Adipocyte (in vitro differentiated cells): ENCODE measurements around the gene AGRP.
"Not testable (repeated sequence)": the region's sequence is repeated elsewhere in the genome, so short reads cannot be mapped to it uniquely, and the experiment has no call there.

Experiments
- DNase-seq: peaks from one replicate; pipeline ENCODE4 v3.0.0-alpha.2; 2015; ENCODE audit warnings: low read depth
- H3K27me3 ChIP-seq: replicated peaks from 2 replicates; pipeline ENCODE4 v1.7.0; 2013; ENCODE audit warnings: mild to moderate bottlenecking, low read length, moderate library complexity; ENCODE audit not compliant: control insufficient read depth, insufficient read depth
- H3K36me3 ChIP-seq: 2 replicates; pipeline ENCODE4 v1.7.0; 2013; ENCODE audit warnings: low read length, mild to moderate bottlenecking, moderate library complexity; ENCODE audit not compliant: control insufficient read depth, insufficient read depth, severe bottlenecking
- H3K4me1 ChIP-seq: 2 replicates; pipeline ENCODE4 v1.7.0; 2013; ENCODE audit warnings: mild to moderate bottlenecking, low read length, moderate library complexity; ENCODE audit not compliant: control insufficient read depth, insufficient read depth
- H3K4me3 ChIP-seq: 2 replicates; pipeline ENCODE4 v1.7.0; 2013; ENCODE audit warnings: mild to moderate bottlenecking, low read length, moderate library complexity
- H3K9ac ChIP-seq: 2 replicates; pipeline ENCODE4 v1.7.0; 2013; ENCODE audit warnings: mild to moderate bottlenecking, low read length, moderate library complexity
- H3K9me3 ChIP-seq: 2 replicates; pipeline ENCODE4 v1.7.0; 2013; ENCODE audit warnings: mild to moderate bottlenecking, low read length, moderate library complexity; ENCODE audit not compliant: control insufficient read depth

AGRP gene

GRCh38 chr16:67518676-67519075 is 35.3 kb upstream of the AGRP start:
- no peaks in the 10 kb centered on the region for H3K27me3 ChIP-seq
- peaks cover 11% of the 10 kb centered on the region for H3K4me1 ChIP-seq
- H3K4me3 ChIP-seq = no peak overlapping the region
- H3K9ac ChIP-seq = no peak overlapping the region
- H3K36me3 ChIP-seq = no peaks in the 10 kb centered on the region
- H3K9me3 ChIP-seq = no peaks in the 10 kb centered on the region
- no peak for DNase-seq

DNA sequence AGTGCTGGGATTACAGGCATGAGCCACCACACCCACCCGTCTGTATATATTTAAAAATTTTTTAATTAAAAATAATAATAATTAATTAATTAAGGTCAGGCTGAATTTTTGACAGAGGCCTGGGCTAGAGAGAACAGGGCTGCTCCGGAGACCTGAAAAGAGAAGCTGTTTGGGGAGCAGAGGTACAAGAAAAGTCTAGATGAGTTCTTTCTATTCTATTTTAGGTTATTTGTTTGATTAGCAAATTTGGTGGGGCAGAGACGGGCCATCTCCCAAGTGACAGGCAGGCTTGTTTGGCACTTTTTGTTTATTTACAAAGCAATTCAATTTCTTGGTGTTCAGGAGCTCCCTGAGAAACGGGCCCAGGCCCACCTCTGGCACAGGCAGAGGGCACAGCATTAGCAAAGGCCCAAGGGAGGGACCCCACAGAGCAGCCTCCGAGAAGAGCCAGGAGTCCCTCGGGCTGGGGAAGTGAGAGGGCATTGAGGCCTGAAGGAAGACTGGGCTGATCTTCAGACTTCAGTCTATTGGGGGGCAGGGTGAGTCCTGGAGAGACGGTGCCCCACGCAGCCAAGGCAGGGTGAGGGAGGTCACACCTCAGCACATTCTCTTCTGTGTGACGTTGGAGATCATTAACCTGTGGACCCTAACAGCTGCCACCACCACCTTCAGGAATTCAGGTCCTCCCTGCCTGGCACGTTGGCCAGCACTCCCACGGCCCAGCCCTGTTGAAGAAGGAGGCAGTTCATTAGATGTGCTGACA is 34.5 kb upstream of the AGRP start:
- no peaks in the 10 kb centered on the region for H3K27me3 ChIP-seq
- H3K4me3 ChIP-seq = no peak overlapping the region
- H3K9me3 ChIP-seq = no peaks in the 10 kb centered on the region
- no peak overlapping the region for H3K9ac ChIP-seq
- no peaks in the 10 kb centered on the region for H3K36me3 ChIP-seq
- H3K4me1 ChIP-seq = peaks cover 11% of the 10 kb centered on the region
- DNase-seq = no peak

DNA sequence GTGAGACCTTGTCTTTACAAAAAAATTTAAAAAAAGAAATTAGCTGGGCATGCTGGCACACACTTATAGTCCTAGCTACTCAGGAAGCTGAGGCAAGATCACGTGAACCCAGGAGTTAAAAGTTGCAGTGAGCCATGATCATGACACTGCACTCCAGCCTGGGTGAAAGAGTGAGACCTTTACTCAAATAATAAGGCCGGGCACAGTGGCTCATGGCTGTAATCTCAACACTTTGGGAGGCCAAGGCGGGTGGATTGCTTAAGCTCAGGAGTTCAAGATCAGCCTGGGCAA is 33.8 kb upstream of the AGRP start:
- Histone ChIP-seq H3K9ac (no peak overlapping the region), H3K9me3 (no peaks in the 10 kb centered on the region), H3K27me3 (no peaks in the 10 kb centered on the region), H3K4me3 (no peak overlapping the region), H3K36me3 (no peaks in the 10 kb centered on the region), H3K4me1 (peaks cover 11% of the 10 kb centered on the region)
- DNase-seq = no peak

DNA sequence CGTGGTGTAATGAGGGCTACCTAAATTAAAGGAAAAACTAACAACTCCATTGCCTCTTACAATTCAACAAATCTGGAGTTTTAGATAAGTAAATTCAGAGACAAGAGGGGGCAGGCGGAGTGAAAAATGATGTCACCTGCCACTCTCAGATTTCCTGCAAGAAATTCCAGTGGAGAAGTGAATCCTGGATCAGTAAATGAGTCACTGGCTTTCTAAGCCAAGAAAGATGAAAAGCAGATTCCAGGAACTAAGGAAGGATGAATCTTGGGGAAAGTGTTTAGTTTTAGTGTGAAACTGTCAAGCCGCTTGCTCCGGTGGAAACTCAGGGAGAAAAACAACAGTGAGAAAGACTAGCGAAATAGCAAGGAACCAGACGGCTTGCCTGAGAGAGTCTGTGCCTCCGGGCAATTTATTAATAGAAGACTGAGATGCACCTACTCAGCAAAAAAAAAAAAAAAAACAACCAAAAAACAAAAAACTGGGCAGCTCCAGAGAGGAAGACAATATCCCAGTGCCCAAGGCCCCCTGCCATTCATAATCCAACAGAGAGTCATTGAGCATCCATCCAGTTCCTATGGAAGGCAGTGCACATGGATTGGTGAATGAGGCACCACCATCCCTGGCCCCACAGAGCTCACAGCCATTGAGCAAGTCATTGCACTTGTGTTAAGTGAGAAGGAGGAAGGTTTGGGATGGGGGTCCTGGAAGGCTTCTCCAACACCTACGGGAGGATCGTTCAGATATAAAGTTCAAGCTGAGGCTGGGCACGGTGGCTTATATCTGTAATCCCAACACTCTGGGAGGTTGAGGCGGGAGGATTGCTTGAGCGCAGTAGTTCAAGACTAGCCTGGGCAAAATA is 33.2 kb upstream of the AGRP start:
- no peak overlapping the region for H3K4me3 ChIP-seq
- peaks cover 7% of the 10 kb centered on the region for H3K4me1 ChIP-seq
- no peaks in the 10 kb centered on the region for H3K9me3 ChIP-seq
- no peaks in the 10 kb centered on the region for H3K36me3 ChIP-seq
- peak overlapping the region; percentile 51 for H3K9ac ChIP-seq
- peak; percentile 58 for DNase-seq
- H3K27me3 ChIP-seq = no peaks in the 10 kb centered on the region

DNA sequence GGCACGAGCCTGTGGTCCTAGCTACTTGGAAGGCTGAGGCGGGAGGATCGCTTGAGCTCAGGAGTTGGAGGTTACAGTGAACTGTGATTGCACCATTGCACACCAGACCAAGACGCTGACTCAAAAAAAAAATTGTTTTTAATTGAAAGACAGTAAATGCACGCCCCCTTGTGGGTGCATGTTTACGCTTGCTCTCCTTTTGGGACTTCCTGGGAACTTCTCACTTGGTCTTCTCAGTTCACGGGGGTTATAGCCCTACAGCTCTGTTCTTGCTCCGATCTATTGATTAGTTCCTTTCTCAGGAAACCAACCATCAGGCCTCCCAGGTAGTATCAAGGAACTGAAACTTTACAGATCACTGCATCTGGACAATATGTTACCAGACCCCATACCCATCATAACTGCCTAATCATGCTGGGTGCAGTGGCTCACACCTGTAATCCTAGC is 31.1 kb upstream of the AGRP start:
- H3K27me3 ChIP-seq = no peaks in the 10 kb centered on the region
- DNase-seq = peak; percentile 95
- no peak overlapping the region for H3K4me3 ChIP-seq
- H3K9ac ChIP-seq = no peak overlapping the region
- peaks cover 7% of the 10 kb centered on the region for H3K4me1 ChIP-seq
- no peaks in the 10 kb centered on the region for H3K36me3 ChIP-seq
- no peaks in the 10 kb centered on the region for H3K9me3 ChIP-seq

DNA sequence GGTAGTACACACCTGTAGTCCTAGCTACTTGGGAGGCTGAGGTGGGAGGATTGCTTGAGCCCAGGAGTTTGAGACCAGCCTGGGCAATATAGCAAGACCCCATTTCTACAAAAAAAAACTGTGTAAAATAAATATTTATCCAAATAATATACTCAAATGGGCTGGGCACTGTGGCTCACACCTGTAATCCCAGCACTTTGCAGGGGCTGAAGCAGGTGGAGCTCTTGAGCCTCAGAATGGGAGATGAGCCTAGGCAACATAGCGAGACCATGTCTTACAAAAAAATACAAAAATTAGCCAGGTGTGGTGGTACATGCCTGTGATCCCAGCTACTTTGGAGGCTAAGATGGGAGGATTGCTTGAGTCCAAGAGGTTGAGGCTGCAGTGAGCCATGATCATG is 30.5 kb upstream of the AGRP start:
- H3K4me1 ChIP-seq, H3K27me3 ChIP-seq, DNase-seq, H3K9me3 ChIP-seq, H3K4me3 ChIP-seq, H3K36me3 ChIP-seq, H3K9ac ChIP-seq: not testable (repeated sequence)

- H3K9ac ChIP-seq = no peak overlapping the region
These were observed 25.7 kb upstream of the AGRP start for GRCh38 chr16:67509016-67509415.

GRCh38 chr16:67506468-67506867 is 23.1 kb upstream of the AGRP start:
- DNase-seq = no peak

More at GRCh38 chr16:67509016-67509415, 25.7 kb upstream of the AGRP start:
- Histone ChIP-seq H3K27me3 (no peaks in the 10 kb centered on the region), H3K9me3 (no peaks in the 10 kb centered on the region), H3K36me3 (no peaks in the 10 kb centered on the region), H3K4me1 (peaks cover 7% of the 10 kb centered on the region), H3K4me3 (no peak overlapping the region)
- DNase-seq = no peak

DNA sequence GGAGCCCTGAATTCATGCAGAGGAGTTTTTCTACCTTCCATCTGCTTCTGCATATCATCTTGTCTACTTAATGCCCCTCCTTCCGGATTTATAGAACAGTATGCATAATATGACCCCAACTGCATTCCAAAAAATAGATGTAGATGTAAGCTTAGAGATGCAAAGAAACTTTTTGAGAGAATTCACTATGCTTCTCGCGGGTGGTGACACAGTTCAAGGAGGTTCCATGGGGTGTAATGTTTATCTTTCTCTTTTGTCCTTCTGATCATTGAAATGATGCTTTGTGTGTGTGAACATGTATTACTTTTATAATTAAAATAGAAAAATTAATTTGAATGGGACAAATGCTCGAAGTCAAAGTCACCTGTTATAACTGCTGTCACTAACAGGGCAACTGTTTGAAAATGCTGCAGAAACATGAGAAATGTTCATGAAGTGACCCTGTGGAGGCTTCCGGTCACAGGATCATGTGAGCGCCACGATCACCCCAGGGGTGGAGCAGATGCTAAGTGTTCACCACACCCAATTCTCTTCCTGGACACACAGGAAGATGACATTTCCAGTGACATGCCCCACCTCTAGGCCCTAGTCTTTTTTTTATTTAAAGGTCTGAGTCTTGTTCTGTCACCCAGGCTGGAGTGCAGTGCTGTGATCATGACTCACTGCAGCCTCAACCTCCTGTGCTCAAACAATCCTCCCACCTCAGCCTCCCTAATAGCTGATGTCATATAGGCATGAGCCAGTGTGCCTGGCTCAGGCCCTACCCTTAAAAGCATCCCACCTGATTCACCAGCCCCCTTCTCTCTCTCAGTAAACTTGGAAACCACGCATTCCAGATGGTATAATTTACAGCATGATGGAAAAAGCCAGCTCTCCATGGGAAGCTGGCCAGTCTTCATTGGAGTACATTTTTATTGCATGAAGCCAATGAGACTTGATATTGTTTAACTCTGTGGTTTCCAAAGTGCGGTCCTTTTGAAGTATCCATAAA is 21.0 kb upstream of the AGRP start:
- Histone ChIP-seq H3K4me1 (peaks cover 9% of the 10 kb centered on the region), H3K36me3 (no peaks in the 10 kb centered on the region), H3K9ac (no peak overlapping the region), H3K27me3 (no peaks in the 10 kb centered on the region), H3K4me3 (no peak overlapping the region), H3K9me3 (no peaks in the 10 kb centered on the region)
- DNase-seq = no peak

More at GRCh38 chr16:67506468-67506867, 23.1 kb upstream of the AGRP start:
- Histone ChIP-seq H3K9ac (no peak overlapping the region), H3K4me1 (peaks cover 7% of the 10 kb centered on the region), H3K9me3 (no peaks in the 10 kb centered on the region), H3K27me3 (no peaks in the 10 kb centered on the region), H3K4me3 (no peak overlapping the region), H3K36me3 (no peaks in the 10 kb centered on the region)

DNA sequence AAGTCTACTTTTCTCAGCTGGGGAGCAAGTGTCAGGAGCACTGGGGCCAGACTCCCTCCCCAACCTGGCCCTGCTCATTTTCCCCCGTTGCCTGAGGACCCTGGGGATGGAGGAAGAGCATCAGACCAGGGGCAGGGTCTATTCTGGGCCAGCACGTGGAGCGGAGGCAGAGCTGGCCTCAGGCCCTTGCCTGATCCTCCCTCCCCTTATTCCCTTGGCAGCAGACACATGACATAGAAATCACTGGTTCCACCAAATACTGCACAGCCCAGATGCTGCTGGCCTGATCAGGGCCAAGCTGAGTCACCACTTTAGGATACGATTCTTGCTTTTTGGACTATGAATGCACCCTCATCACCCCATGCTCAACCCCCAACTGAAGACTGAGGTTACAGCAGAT is 15.8 kb upstream of the AGRP start:
- H3K27me3 ChIP-seq = no peaks in the 10 kb centered on the region
- H3K36me3 ChIP-seq = no peaks in the 10 kb centered on the region
- H3K9me3 ChIP-seq = no peaks in the 10 kb centered on the region
- H3K9ac ChIP-seq = peak overlapping the region; percentile 34
- no peak for DNase-seq
- peaks cover 9% of the 10 kb centered on the region for H3K4me1 ChIP-seq
- no peak overlapping the region for H3K4me3 ChIP-seq
